GM12801 (cell line): Measurements from ENCODE around the gene UBE2K.

Experiments used
- CTCF ChIP-seq: IDR thresholded peaks from one replicate; pipeline ENCODE4 v1.5.1; 2011; ENCODE audit warnings: control low read depth; ENCODE audit not compliant: insufficient read length; ENCODE audit errors: extremely low read depth

Gene UBE2K

GRCh38 chr4:39658756-39659155 lies 39.2 kb upstream of the UBE2K start:
- no peak for TF ChIP-seq CTCF

GRCh38 chr4:39660045-39660444 lies 37.9 kb upstream of the UBE2K start:
- TF ChIP-seq CTCF = no peak

GRCh38 chr4:39660757-39661156 lies 37.2 kb upstream of the UBE2K start:
- no peak for TF ChIP-seq CTCF

GRCh38 chr4:39662683-39663082 lies 35.3 kb upstream of the UBE2K start:
- no peak for TF ChIP-seq CTCF

GRCh38 chr4:39664828-39665731 lies 32.9 kb upstream of the UBE2K start:
- TF ChIP-seq CTCF = no peak

GRCh38 chr4:39667706-39668105 lies 30.2 kb upstream of the UBE2K start:
- no peak for TF ChIP-seq CTCF

- TF ChIP-seq CTCF = no peak
Measured at GRCh38 chr4:39668887-39669286, 29.0 kb upstream of the UBE2K start.
